GM19035 (cell line): Measurements from ENCODE around the gene TTLL7.
"Not testable (repeated sequence)": the region's sequence is repeated elsewhere in the genome, so short reads cannot be mapped to it uniquely, and the experiment has no call there.

ENCODE experiments used
- ATAC-seq: cut with Tn5 transposase; IDR thresholded peaks from one replicate; pipeline ENCODE4 v1.9.1; 2021; ENCODE audit not compliant: unreplicated experiment

The TTLL7 gene

GRCh38 chr1:83931658-83932253, 67.2 kb downstream of the TTLL7 start:
- ATAC-seq = peak; percentile 84

GRCh38 chr1:83929184-83929583, 69.7 kb downstream of the TTLL7 start:
- ATAC-seq = no peak

DNA sequence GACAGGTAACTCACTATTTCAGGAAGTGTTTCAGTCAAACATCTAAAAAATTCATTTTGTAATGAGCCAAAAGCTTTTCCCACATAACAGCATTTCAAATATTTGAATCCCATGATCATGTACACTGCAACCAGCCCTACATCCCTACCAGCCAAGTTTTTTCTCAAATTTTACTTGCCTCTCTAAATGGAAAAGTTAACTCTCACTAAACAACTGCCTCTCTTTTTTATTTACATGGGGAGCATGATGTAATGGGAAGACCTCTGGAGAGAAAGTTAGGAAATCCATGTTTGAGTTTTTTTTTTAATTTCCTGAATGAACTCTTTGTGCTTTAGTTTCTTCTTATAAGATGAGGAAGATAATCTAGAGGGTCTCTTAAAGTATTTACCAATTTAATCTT, 70.5 kb downstream of the TTLL7 start:
- ATAC-seq = no peak

GRCh38 chr1:83927701-83928100, 71.2 kb downstream of the TTLL7 start:
- ATAC-seq = no peak

GRCh38 chr1:83927061-83927460, 71.9 kb downstream of the TTLL7 start:
- no peak for ATAC-seq

GRCh38 chr1:83923553-83923952, 75.4 kb downstream of the TTLL7 start:
- ATAC-seq = no peak

- ATAC-seq = no peak
These were observed 76.5 kb downstream of the TTLL7 start for GRCh38 chr1:83922431-83922830.

GRCh38 chr1:83920320-83920719, 78.6 kb downstream of the TTLL7 start:
- no peak for ATAC-seq

DNA sequence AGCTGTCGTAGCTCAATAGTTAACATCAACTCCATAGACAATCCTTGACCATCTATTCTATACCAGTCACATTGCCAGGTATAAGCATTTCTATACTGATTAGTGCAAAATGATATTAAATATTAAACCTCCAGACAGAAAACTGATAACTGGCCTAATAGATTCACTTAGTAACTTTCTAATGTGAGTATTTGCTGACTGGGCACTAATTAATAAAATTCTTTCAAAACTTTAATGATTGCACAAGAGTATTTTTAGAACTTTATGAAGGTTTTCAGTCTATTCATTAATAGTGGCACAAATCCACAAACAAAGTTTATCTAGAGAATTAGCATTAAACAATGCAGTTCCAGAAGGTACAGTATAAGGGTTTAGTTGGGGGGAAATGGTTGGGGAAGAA, 79.1 kb downstream of the TTLL7 start:
- no peak for ATAC-seq

- ATAC-seq = no peak
These were observed 80.1 kb downstream of the TTLL7 start for GRCh38 chr1:83918688-83919285.

DNA sequence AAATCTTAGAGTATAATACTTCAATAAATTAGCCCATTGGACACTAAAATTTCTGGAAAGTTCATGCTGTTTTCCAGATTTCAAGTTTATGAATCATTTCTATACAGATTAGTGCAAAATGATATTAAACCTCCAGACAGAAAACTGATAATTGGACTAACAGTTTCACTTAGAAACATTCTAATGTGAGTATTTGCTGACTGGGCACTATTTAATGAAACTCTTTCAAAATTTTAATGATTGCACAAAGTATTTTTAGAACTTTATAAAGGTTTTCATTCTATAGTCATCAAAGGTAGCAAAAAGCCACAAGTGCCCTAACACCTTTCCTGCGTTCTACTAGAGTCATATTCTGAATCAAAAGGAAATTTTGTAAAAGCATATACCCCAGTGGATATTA, 81.0 kb downstream of the TTLL7 start:
- no peak for ATAC-seq

DNA sequence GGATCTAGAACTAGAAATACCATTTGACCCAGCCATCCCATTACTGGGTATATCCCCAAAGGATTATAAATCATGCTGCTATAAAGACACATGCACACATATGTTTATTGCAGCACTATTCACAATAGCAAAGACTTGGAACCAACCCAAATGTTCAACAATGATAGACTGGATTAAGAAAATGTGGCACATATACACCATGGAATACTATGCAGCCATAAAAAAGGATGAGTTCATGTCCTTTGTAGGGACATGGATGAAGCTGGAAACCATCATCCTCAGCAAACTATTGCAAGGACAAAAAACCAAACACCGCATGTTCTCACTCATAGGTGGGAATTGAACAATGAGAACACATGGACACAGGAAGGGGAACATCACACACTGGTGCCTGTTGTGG, 82.8 kb downstream of the TTLL7 start:
- not testable (repeated sequence) for ATAC-seq

- no peak for ATAC-seq
These were observed 86.1 kb downstream of the TTLL7 start for GRCh38 chr1:83912876-83913275.

- no peak for ATAC-seq
These were observed 88.5 kb downstream of the TTLL7 start for GRCh38 chr1:83910461-83910860.

DNA sequence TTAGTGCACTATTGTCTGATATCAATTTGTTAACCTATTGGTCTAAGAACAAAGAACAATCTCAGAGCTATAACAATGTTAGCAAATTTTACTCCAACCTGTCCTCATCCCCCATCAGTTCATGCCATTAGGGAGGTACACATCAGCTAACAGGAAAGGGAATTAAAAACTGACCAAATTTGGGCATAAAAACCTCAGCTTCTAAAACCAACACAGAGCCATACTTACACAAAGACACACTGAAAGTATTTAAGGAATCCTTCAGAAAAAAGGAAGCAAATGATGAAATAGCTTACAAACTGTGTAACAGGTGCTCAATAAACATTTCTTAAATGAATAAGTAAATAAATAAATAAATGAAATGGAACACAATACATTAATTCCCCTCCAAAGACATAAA, 89.2 kb downstream of the TTLL7 start:
- no peak for ATAC-seq

DNA sequence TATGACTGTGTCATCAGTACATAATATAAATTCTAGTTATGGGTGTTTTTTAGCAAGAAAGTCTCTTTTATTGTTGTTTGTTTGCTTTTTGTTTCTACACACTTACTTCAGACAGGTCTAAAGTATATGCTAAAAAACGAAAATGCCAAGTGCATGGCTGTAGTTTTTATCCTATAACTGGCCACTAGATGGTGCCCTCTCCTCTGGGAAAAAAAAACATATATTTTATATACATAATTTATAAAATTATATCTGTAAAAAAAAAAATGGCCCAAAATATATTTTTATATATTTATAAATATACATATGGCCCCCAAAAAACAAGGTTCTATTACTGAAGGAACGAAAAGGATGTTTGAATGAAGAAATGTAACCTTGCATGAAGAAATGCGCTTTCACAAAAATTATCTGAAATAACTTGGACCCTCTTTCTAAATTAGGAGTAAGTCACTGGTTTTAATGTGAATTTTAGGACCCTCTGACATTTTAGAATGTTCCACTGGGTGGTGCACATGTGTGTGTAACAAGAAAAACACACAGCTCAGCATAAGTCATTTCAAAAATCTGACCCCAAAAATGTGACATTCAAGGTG, 93.5 kb downstream of the TTLL7 start:
- no peak for ATAC-seq

- no peak for ATAC-seq
These were observed 97.3 kb downstream of the TTLL7 start for GRCh38 chr1:83901547-83902155.

- no peak for ATAC-seq
These were observed 98.4 kb downstream of the TTLL7 start for GRCh38 chr1:83900524-83900923.

- no peak for ATAC-seq
These were observed 101.4 kb downstream of the TTLL7 start for GRCh38 chr1:83897516-83897915.

GRCh38 chr1:83896299-83896698, 102.6 kb downstream of the TTLL7 start:
- ATAC-seq = no peak

DNA sequence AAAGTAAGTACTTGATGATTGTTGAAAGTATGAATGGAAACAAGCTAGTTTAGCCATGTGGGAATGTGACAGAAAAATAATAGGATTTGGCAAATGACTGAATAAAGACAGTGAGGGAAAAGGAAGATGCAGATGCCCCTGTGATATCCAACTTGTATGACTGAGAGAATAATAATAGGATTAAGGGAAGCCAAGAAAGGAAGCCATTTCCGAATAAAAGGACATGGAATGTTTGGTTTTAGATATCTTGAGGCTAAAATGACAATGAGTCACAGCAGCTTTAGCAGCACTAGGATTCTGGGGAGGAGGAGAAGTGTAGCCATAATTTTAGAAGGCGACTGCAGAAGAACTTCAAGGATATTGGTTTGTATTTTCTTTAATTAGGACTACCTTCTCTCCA, 109.2 kb downstream of the TTLL7 start:
- ATAC-seq = no peak

DNA sequence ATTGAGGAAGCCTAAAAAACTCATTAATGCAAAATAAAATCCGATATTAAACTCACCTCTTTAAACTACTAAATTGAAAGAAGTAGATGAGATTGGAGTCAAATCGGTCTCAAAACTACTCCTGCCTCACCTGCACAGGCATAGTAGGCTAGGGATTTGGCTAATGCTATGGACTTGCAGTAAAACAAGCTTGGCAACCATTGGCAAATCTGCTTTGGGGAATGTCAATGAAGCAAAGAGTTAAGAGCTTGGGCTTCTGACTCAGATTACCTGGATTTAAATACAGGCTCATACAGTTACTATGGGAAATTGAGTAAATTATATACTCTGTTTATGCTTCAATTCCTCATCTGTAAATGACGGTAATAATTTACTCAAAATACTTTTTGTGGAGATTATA, 111.4 kb downstream of the TTLL7 start:
- no peak for ATAC-seq
